HEK293T (cell line): ENCODE data around the gene SNRNP35.
"Not testable (repeated sequence)": the region's sequence is repeated elsewhere in the genome, so short reads cannot be mapped to it uniquely, and the experiment has no call there.

Source experiments
- CTCF ChIA-PET: fragments of 350-600 bp; formaldehyde crosslinking; extraction: SDS; loops from one replicate; lab custom pipeline; 2021; ENCODE audit warnings: antibody characterized with exemption, inconsistent platforms; lab: Yijun Ruan, JAX
- POLR2A ChIA-PET: fragments of 350-600 bp; formaldehyde crosslinking; extraction: SDS; loops from one replicate; lab custom pipeline; 2020; ENCODE audit warnings: antibody characterized with exemption, inconsistent platforms; lab: Yijun Ruan, JAX
- DNase-seq: peaks from one replicate; pipeline ENCODE4 v3.0.0; 2012; ENCODE audit warnings: mixed read lengths; ENCODE audit errors: extremely low spot score
- ARNT ChIP-seq: fragments of 450-650 bp; IDR thresholded peaks from 2 replicates; pipeline ENCODE4 v1.6.1; 2017; ENCODE audit warnings: mild to moderate bottlenecking
- BHLHE40 ChIP-seq: fragments of 450-650 bp; IDR thresholded peaks from 2 replicates; pipeline ENCODE4 v1.6.1; 2016; ENCODE audit warnings: mild to moderate bottlenecking, moderate library complexity, borderline replicate concordance
- CTBP1 ChIP-seq: fragments of 450-650 bp; IDR thresholded peaks from 2 replicates; pipeline ENCODE4 v1.6.1; 2016; ENCODE audit warnings: borderline replicate concordance
- ELF4 ChIP-seq: fragments of 450-650 bp; IDR thresholded peaks from 2 replicates; pipeline ENCODE4 v1.6.1; 2017; ENCODE audit warnings: antibody characterized with exemption
- FOXA1 ChIP-seq: fragments of 450-650 bp; IDR thresholded peaks from 2 replicates; pipeline ENCODE4 v1.6.1; 2016; ENCODE audit warnings: mild to moderate bottlenecking
- FOXK2 ChIP-seq: fragments of 450-650 bp; IDR thresholded peaks from 2 replicates; pipeline ENCODE4 v1.6.1; 2016; ENCODE audit warnings: mild to moderate bottlenecking
- FOXM1 ChIP-seq: fragments of 450-650 bp; IDR thresholded peaks from 2 replicates; pipeline ENCODE4 v1.6.1; 2017; ENCODE audit warnings: mild to moderate bottlenecking, borderline replicate concordance
- HDGF ChIP-seq: fragments of 450-650 bp; IDR thresholded peaks from 2 replicates; pipeline ENCODE4 v1.6.1; 2017; ENCODE audit warnings: antibody characterized with exemption, borderline replicate concordance
- L3MBTL2 ChIP-seq: fragments of 450-650 bp; conservative IDR thresholded peaks from 2 replicates; pipeline ENCODE4 v1.6.1; 2016; ENCODE audit warnings: mild to moderate bottlenecking
- LEF1 ChIP-seq: fragments of 450-650 bp; IDR thresholded peaks from 2 replicates; pipeline ENCODE4 v1.6.1; 2017; ENCODE audit warnings: mild to moderate bottlenecking, borderline replicate concordance
- NFRKB ChIP-seq: fragments of 450-650 bp; IDR thresholded peaks from 2 replicates; pipeline ENCODE4 v1.6.1; 2016; ENCODE audit warnings: mild to moderate bottlenecking, moderate library complexity
- PKNOX1 ChIP-seq: fragments of 450-650 bp; IDR thresholded peaks from 2 replicates; pipeline ENCODE4 v1.6.1; 2016
- SP1 ChIP-seq: fragments of 450-650 bp; IDR thresholded peaks from 2 replicates; pipeline ENCODE4 v1.6.1; 2017
- SUZ12 ChIP-seq: fragments of 450-650 bp; IDR thresholded peaks from 2 replicates; pipeline ENCODE4 v1.6.1; 2016; ENCODE audit warnings: mild to moderate bottlenecking
- TARDBP ChIP-seq: fragments of 450-650 bp; IDR thresholded peaks from 2 replicates; pipeline ENCODE4 v1.6.1; 2016
- ZNF384 ChIP-seq: fragments of 450-650 bp; IDR thresholded peaks from 2 replicates; pipeline ENCODE4 v1.6.1; 2016

The SNRNP35 gene, protein sequence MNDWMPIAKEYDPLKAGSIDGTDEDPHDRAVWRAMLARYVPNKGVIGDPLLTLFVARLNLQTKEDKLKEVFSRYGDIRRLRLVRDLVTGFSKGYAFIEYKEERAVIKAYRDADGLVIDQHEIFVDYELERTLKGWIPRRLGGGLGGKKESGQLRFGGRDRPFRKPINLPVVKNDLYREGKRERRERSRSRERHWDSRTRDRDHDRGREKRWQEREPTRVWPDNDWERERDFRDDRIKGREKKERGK

DNA sequence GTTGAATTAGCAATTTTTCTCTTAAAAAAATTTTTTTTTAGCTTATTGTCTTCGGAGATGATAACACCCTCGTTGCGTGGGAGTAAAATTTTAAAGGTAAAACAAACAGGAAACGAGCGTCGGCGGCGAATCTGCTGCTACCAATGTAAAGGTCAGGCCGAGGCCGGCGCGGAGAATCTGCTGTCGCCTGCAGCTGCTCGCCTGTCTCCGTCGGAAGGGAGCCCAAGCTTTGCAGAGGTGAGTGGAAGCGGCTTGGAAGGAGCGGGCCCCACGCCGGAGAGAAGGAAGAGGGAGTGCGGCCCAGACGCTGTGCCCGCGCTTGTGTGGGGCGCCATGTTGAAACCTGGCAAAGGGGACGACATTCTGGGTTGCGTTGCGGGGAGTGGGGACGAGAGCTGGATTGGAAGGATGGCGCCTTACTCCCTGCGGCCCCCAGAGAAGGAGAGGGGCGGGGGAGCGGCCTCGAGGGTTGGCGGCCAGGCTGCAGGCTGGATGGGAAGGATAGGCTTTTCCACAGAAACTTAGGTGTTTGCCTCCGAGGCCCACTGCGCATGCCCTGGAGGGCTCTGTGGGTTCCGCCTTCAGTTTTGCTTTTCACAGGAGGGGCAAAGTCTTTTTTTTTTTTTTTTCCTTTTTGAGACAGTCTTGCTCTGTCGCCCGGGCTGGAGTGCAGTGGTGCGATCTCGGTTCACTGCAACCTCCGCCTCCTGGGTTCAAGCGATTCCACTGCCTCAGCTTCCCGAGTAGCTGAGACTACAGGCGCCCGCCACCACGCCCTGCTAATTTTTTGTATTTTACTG, at the start of gene SNRNP35:
Gene SNRNP35 (plus strand): TSS at position 160 of the 800 bp plus-strand sequence. CDS start 7,402 bp downstream, outside the sequence.
- POLR2A ChIA-PET: interaction anchor here (0.8 to 2.8 kb wide), 15 partner anchors 9 to 1482 kb away, joined by 3 to 6 read pairs (median 3); partner anchors contain the start of genes KMT5A, MPHOSPH9 and MTRFR
- TF ChIP-seq HDGF (no peak), TARDBP (no peak), ARNT (no peak), FOXA1 (no peak), BHLHE40 (no peak), ELF4 (peak; percentile 22), PKNOX1 (no peak), FOXM1 (no peak), LEF1 (no peak), FOXK2 (no peak), NFRKB (peak; percentile 93), CTBP1 (0 out of 2 replicates have a peak, but pooled peaks have one; percentile 36), L3MBTL2 (peak; percentile 85), ZNF384 (peak; percentile 96), SUZ12 (no peak), SP1 (no peak)
- DNase-seq: peak; percentile 66
- CTCF ChIA-PET: interaction anchor here (0.6 kb wide), 1 partner anchor 221 kb away, joined by 3 read pairs; no protein-coding TSS in a partner anchor

- POLR2A ChIA-PET, CTCF ChIA-PET, DNase-seq: not testable (repeated sequence)
These were observed 49.3 kb upstream of the SNRNP35 start for GRCh38 chr12:123408619-123409018.

GRCh38 chr12:123409284-123410040, 48.5 kb upstream of the SNRNP35 start:
- DNase-seq, CTCF ChIA-PET, POLR2A ChIA-PET: not testable (repeated sequence)

GRCh38 chr12:123410041-123410412, 47.9 kb upstream of the SNRNP35 start:
- TF ChIP-seq BHLHE40 (no peak), L3MBTL2 (no peak), TARDBP (no peak), ARNT (no peak)
- CTCF ChIA-PET: no interaction called here
- no peak for DNase-seq
- POLR2A ChIA-PET: no interaction called here

DNA sequence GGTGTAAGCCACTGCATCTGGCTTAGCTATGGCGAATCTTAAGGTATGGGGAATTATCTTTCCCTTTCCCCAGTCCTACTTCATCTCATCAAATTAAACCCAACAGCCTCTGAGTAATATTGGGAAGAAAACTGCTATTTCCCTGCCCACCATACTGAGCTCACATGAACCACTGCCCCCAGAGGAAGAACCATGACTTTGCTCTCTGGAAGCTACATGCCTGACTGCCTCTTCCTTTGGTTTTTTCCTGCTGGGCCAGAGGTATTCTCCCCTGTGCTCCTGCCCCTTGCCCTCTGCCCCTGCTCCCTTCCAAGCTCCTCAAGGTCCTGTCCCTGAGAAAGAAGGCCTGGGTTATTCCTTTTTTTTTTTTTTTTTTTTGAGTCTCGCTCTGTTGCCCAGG, 36.6 kb upstream of the SNRNP35 start:
- ChIA-PET CTCF (interaction anchor here (0.7 kb wide), 1 partner anchor 34 kb away, joined by 3 read pairs; no protein-coding TSS in a partner anchor), POLR2A (interaction anchor here (0.8 kb wide), 1 partner anchor 37 kb away, joined by 3 read pairs; the partner anchor contains the start of gene SNRNP35)
- TF ChIP-seq L3MBTL2: no peak
- TF ChIP-seq BHLHE40: no peak
- TF ChIP-seq SUZ12: no peak
- TF ChIP-seq FOXM1: no peak
- no peak for TF ChIP-seq SP1
- TF ChIP-seq LEF1: no peak
- TF ChIP-seq FOXA1: no peak
- TF ChIP-seq FOXK2: no peak
- no peak for TF ChIP-seq NFRKB
- TF ChIP-seq ZNF384: no peak
- no peak for TF ChIP-seq HDGF
- no peak for TF ChIP-seq ARNT
- no peak for TF ChIP-seq PKNOX1
- TF ChIP-seq TARDBP: no peak
- TF ChIP-seq ELF4: no peak
- TF ChIP-seq CTBP1: no peak
- no peak for DNase-seq

GRCh38 chr12:123427036-123427769, 30.7 kb upstream of the SNRNP35 start:
- DNase-seq: no peak
- TF ChIP-seq CTBP1 (no peak), NFRKB (no peak), ELF4 (no peak), HDGF (no peak), ZNF384 (no peak), FOXK2 (no peak), FOXA1 (no peak), PKNOX1 (no peak), ARNT (no peak), TARDBP (no peak), SP1 (no peak), SUZ12 (no peak), FOXM1 (no peak)
- POLR2A ChIA-PET: no interaction called here
- CTCF ChIA-PET: interaction anchor here (0.7 kb wide), 1 partner anchor 218 kb away, joined by 4 read pairs; no protein-coding TSS in a partner anchor
